Raji (cell line): ENCODE results near the gene SNX19.

Experiments
- POLR2A ChIP-seq: IDR thresholded peaks from 2 replicates; pipeline ENCODE4 v1.6.1; 2011; ENCODE audit warnings: low read depth, low read length, control low read depth; ENCODE audit not compliant: insufficient read depth

Gene SNX19

DNA sequence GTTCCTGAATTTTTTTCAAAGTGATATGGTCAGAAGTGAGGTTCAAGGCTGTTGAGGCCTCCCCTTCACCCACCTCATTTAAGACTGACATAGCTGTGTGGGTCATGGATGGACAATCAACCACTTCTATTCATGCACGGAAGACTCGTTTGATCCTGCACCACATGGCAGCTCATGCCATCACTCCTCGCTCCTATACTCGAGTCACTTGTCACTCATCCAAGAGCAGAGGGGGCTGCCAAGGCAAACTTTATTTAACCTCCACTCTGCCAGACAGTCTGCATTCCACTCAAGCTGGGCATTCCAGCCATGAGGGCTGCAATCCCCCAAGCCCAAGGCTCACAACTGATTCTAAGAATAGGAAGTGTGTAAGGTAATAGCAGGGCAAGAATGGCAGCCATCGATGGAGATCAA is 34.1 kb downstream of the SNX19 start:
- TF ChIP-seq POLR2A, result no peak

DNA sequence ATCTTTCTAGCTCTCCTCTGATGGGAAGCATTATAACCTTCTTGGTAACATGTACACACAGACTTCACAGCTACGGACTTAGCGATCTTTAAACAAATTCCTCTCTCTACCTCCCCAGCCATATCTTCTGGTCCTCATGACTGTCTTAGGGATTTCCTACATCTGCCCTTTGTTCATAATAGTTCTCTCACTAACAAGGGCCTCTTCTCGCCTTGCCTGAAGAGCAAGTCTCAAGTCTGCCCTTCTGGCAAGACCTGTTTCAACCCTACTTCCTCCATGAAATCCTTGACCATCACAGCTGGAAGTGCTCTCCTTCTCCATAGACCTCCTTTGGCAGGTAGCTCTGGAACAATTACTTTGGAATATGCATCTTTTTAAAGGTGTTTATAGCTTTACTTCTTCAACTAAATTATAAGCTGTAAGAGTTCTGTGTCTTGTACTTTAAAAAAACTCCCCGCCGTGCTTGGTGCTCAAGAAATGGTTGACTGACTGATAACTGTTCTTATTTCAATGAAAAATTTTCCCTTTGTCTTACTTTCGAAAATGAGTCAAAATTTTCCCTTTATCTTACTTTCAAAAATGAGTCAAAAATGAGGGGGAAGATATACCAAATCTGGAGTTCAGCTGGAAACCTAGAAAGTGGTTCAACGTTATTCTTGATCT is 34.7 kb downstream of the SNX19 start:
- TF ChIP-seq POLR2A, result no peak

DNA sequence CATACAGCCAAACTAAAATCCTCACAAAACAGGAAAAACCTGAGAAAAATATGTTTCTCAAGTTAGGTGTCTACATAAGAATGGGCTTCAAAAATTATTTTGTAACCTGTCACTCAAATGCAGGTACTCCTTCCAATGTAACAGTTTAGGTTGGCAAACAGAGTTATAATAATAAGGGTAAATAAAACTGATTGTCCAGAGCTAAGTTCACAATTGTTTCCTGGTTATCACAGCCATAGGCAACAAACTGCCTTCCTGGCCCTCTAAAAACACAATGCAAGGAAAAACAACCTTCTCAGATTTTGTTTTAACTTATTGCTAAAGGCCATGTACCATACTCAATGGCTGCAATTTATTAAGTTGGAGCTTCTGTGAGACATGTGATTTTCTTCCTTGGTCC is 36.4 kb downstream of the SNX19 start:
- TF ChIP-seq POLR2A, result no peak

DNA sequence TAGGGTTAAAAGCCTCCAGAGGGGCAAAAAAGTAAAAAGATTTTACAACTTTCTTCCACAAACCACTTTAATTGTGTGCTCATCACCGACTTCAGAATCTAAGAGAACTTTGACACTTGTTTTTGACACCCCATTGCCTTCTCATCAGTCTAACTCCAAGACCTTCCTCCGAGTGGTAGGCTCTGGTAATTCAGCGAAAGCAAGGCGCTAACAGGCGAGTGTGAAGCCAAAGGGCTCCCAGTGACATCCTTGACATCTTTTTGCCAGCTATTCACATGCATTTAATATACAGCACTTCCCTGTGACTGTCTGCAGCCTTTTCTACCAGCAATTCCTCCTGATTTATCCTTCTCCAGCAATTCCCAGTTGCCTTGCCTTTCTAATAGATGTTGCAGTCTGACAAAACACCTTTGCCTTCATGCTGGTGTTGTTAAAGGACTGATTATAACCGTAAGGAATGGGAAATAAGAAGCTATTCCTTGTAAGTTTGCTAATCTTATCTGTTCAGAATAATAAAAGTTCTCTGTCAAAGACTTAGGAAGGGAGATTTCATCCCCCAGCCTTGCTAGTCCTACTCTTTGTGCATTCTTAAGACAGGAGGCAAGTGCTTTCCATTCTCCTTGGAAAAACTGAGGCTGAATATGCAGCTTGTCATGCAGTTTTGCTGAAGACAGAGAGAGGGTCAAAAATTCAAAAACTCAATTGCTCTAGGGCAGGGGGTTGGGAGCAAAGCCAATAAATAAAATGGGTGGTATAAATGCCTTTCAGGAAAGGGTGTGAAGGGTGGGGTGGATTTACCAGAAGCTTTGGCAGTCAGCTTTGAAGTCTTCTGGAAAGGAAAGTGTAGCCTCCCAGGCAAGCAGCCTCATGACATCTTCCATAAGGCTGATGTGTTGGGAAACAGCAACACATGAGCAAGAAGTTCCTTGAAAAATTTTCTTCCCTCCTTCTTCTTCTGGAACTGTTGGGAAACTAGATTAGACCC is 39.1 kb downstream of the SNX19 start:
- no peak for TF ChIP-seq POLR2A

DNA sequence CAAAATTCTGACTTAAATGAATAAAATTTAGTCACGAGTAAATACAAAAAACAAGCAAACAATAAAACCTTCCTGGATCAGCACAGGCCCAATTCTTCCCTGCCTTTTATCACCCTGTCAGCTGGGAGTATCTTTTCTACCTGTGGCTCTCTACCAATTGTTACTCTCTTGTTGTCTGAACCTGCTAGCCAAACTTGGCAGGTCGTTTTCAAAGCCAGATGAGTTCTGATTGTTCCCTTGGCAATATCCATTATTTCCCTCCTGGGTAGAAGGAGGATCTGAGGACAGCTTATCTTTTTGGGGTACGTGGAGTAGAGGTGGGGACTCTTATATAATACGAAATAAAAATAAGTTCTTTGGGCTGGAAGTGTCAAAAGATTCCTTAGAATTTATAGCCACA is 40.2 kb downstream of the SNX19 start:
- TF ChIP-seq POLR2A, result no peak

DNA sequence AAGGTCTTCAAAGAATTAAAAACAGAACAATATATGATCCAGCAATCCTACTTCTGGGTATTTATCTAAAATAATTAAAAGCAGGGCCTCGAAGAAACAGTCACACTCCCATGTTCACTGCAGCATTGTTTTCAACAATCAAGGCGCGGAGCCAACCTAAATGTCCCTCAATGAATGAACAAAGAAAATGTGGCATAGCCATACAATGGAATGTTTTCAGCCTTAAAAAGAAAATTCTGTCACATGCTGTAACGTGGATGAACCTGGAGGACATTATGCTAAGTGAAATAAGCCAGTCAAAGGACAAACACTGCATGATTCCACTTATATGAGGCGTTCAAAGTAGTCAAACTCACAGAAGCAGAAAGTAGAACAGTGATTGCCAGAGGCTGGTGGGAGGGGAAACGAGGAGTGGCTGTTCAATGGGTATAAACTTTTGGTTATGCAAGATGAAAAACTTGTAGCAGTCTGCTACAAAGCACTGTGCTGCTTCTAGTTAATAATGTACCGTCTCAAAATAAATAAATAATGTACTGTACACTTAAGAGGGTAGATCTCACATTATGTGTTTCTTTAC is 41.2 kb downstream of the SNX19 start:
- TF ChIP-seq POLR2A, result no peak

DNA sequence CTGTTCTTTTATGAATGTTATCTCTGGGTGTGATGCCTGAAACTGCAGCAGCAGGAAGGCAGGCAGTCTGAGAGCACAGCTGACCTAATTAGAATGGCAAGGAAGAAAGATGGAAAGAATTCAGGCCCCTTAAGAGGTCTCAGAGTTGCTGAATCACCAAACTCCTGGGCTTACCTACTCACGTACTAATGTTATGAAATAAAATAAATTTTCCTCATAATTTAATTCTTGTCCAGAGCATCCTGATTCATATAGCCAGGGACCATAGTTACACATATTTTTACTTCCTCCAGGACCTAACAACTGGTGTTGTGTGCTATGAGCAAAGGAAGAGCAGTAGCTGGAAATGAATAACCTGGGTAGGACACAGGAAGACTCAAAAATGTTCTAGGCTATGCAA is 41.9 kb downstream of the SNX19 start:
- no peak for TF ChIP-seq POLR2A

DNA sequence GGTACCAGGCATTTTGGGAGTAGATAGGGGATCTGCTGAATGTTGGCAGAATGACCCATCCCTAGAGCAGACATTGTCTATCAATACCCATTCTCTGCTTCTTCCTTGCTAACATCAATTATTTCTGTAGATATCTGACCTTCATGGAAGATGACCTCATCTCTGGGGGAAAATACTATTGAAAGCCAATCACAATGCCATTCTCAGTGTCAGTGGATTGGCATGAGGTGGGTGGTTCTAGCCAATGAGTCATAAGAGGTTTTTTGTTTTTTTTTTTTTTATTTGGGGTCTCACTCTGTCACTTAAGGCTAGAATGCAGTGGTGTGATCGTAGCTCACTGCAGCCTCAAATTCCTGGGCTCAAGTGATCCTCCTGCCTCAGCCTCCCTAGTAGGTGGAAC is 42.5 kb downstream of the SNX19 start:
- no peak for TF ChIP-seq POLR2A

DNA sequence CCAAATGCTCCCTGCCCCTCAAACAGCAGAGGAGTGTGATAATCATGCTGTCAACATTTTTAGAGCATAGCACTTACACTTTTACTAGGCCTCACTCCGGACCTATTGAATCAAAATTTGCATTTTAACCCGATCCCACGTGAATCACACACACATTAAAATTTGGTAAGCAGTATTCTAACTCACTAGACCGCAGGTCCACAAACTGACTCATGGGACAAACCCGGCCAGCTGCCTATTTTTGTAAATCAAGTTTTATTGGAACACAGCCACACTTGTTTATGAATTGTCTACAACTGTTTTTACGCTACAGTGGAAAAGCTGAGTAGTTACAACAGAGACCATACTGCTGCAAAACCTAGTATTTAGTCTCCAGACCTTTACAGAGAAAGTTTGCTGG is 43.3 kb downstream of the SNX19 start:
- no peak for TF ChIP-seq POLR2A

DNA sequence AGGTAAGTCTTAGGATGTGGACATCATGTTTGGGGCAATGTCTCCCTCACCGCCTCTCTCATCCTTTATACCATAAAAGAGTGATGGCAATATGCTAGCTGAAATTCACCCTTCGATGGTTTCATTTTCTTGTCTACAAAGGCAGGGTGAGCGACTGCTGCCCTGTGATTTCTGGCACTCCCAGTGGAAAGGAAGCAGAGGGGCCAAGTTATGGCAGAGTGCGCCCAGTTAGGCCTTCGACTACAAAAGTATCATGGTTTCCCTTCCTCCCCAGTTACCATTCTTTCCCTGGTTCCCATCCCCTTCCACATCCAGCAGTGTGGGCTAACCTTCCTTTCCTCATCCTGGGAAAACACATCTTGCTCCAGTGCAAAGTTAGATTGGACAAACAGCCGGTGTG is 43.8 kb downstream of the SNX19 start:
- TF ChIP-seq POLR2A, result no peak

DNA sequence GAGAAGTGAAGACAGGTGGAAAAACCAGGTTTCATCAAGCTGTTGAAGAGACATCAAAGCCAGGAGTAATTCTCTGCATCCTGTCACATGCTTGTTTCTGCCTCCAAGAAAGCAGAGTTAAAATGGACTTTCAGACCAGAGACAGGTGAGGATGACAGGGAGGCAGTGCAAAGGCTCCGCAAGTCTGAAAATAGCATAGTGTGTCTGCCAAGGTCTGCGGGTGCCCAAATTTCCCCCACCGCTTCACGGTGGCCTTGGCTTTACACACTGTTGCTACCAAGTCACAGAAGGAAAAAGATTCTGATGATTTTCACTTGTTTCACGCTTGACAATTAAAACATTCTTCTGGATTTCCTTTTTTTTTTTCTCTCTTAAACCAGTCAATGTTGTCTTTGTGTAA is 44.2 kb downstream of the SNX19 start:
- no peak for TF ChIP-seq POLR2A

DNA sequence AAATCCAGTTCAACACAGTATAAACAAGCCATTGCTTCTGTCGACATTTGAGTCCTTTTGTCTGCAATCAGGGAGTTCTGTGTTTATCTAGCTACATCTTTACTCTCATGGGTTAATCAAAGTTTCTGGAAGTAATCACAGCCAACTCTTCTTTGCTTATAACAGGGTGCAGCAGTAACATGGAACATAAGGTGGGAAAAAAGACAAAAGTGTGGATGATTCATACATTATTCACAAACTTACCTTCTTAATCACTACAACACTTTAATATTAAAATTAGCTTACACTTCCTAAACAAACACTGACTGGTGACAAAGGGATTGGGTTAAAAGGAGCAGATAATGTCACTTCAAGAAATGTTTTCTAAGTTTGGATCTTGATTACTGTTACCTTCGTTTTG is 44.7 kb downstream of the SNX19 start:
- no peak for TF ChIP-seq POLR2A

DNA sequence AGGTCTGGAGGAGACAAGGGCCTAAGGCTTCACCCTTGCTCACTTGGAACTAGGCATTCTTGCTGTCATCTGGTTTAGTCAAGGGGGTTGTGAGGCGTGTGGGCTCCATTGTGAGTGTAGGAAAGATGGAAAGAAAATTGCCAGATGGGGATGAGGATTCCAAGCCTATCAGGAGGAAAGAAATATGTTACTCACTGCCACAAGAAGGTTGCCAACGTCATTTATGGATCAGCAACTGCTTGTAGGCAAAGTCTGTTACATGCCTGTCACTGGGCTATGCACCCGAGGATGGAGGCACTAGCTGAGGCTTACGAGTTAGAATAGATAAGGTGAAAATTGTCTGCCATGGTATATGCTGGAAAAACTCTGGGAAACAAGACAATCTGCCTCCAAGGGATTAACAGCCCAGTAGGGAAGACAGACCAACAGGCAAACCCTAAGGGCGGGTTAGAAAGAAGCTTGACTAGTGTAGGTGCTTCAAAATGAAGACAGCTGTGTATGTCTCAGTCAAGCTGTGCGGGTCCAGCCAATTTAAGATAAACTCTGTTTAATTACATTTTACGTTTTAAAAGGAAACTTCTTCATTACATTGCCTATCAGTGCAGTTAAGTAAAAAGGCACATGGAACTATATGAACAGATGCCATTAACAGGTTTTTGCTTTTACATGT is 47.4 kb downstream of the SNX19 start:
- TF ChIP-seq POLR2A, result no peak

DNA sequence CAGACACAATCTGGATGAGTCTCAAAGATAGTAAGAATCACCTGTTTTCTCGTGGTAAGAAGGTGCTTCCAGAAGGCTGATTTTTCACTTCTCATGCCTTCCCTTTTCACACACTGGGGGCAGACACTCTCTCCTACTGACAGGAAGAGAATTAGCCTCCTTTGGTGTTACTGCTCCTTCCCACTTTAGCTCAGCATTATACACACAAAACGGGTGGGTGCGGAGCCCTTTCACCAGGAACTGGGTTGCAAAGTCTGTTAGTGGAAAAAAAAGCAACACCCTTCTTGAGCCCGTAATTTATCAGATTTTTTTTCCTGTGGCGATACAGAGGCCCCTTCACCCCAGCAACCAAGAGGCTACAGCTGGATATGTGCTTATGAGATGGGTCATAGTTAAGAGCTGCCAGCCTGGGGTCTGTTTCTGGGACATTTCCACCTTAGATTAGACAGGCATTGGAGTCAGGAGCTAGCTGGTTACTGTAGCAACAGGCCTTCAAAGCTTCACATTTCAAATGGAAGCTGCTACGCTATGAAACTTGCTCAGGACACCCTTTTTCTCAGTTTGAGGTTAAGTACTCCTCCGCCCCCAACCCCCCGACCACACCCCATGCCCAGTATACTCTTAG is 48.1 kb downstream of the SNX19 start:
- no peak for TF ChIP-seq POLR2A

DNA sequence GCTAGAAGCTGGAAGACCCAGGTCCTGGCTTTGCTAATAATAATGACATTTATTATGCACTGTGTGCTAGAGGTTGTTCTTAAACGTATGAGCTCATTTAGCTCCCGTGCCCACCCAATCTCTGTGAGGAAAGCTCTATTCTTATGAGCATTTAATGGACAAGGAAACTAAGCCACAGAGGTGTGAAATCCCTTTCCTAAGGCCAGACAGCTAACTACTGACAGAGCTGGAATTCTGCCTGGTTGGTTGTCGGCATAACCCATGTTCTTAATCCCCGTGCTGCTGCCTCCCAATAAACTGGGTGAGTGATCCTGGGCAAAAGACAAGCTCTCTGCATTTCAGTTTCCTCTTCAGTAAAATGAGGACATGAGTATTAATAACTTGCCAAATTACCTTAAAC is 49.4 kb downstream of the SNX19 start:
- no peak for TF ChIP-seq POLR2A
